Stimulated activated CD4-positive, alpha-beta T cell treated with anti-CD3 and anti-CD28 coated beads, TNF-alpha, amount 100 ng/mL, for 24 hours (primary cell): ENCODE data around the gene GATA6.

Experiments used
- DNase-seq, 3 experiments: peaks; one replicate each; pipeline ENCODE4 v3.0.0-alpha.2; 2020; ENCODE audit warnings: low read depth in 3 of 3

GATA6 gene

GRCh38 chr18:22166069-22166950 is 3.1 kb upstream of the GATA6 start:
- DNase-seq = no peak

GRCh38 chr18:22167091-22167470 is 2.3 kb upstream of the GATA6 start:
- no peak for DNase-seq

GRCh38 chr18:22167471-22168241 is 1.7 kb upstream of the GATA6 start:
- no peak for DNase-seq

GRCh38 chr18:22168360-22168921 is 948 bp upstream of the GATA6 start:
- DNase-seq = no peak

- DNase-seq = no peak
Measured at GRCh38 chr18:22169889-22170420, 566 bp downstream of the GATA6 start.

GRCh38 chr18:22170421-22171257 is 1.2 kb downstream of the GATA6 start:
- no peak for DNase-seq

- no peak for DNase-seq
Measured at GRCh38 chr18:22171258-22172119, 2.1 kb downstream of the GATA6 start.

GRCh38 chr18:22172120-22172582 is 2.8 kb downstream of the GATA6 start:
- DNase-seq = no peak

GRCh38 chr18:22172594-22173049 is 3.2 kb downstream of the GATA6 start:
- no peak for DNase-seq

- DNase-seq = no peak
Measured at GRCh38 chr18:22173221-22173927, 4.0 kb downstream of the GATA6 start.

- no peak for DNase-seq
Measured at GRCh38 chr18:22173928-22174301, 4.5 kb downstream of the GATA6 start.

- no peak for DNase-seq
Measured at GRCh38 chr18:22174341-22175145, 5.2 kb downstream of the GATA6 start.

- no peak for DNase-seq
Measured at GRCh38 chr18:22175346-22175745, 6.0 kb downstream of the GATA6 start.

- DNase-seq = no peak
Measured at GRCh38 chr18:22176420-22177326, 7.3 kb downstream of the GATA6 start.

GRCh38 chr18:22177327-22177871 is 8.0 kb downstream of the GATA6 start:
- no peak for DNase-seq

GRCh38 chr18:22179174-22179573 is 9.8 kb downstream of the GATA6 start:
- DNase-seq = no peak

- no peak for DNase-seq
Measured at GRCh38 chr18:22179631-22180030, 10.2 kb downstream of the GATA6 start.
